Keratinocyte (primary cell): Measurements from ENCODE around the gene MOB3B. TPM values are rescaled to one million over a fixed set of nuclear protein-coding genes. Genes with fewer than 3 reads are reported as not detected.

Experiments used
- DNase-seq: peaks from one replicate; pipeline ENCODE4 v3.0.0-alpha.2; 2011; ENCODE audit warnings: low read depth, missing footprints, low spot score
- FAIRE-seq: peaks from 2 replicates; lab custom pipeline; 2011; peaks lifted over from hg19 to GRCh38; lab: Jason Lieb, UNC
- H2AFZ ChIP-seq: 2 replicates; pipeline ENCODE4 v1.6.0; 2012; ENCODE audit warnings: low read length, control low read depth, inconsistent platforms; ENCODE audit not compliant: control insufficient read depth
- H3K27ac ChIP-seq: 2 replicates; pipeline ENCODE4 v1.5.1; 2011; ENCODE audit warnings: low read length; ENCODE audit not compliant: control insufficient read depth, insufficient read depth
- H3K27me3 ChIP-seq: 3 replicates; pipeline ENCODE4 v1.6.0; 2011; ENCODE audit warnings: low read length; ENCODE audit not compliant: control insufficient read depth, insufficient read depth; ENCODE audit errors: extremely low read depth
- H3K36me3 ChIP-seq, 2 experiments: 2 replicates in 1 of 2; 3 replicates in 1 of 2; pipeline ENCODE4 v1.5.1; 2011; ENCODE audit warnings: low read length in 2 of 2, mild to moderate bottlenecking in 1 of 2; ENCODE audit not compliant: control insufficient read depth in 2 of 2, insufficient read depth in 2 of 2; ENCODE audit errors: extremely low read depth in 1 of 2
- H3K4me1 ChIP-seq: 3 replicates; pipeline ENCODE4 v1.5.1; 2011; ENCODE audit warnings: low read length; ENCODE audit not compliant: control insufficient read depth, insufficient read depth; ENCODE audit errors: extremely low read depth
- H3K4me2 ChIP-seq: 3 replicates; pipeline ENCODE4 v1.6.0; 2011; ENCODE audit warnings: low read depth, low read length; ENCODE audit not compliant: control insufficient read depth, insufficient read depth; ENCODE audit errors: extremely low read depth
- H3K4me3 ChIP-seq, 3 experiments: fragments of 200-600 bp in 1 of 3; sonication (generic) in 1 of 3; 2 replicates in 2 of 3; 3 replicates in 1 of 3; pipeline ENCODE4 v1.5.1; 2011 to 2016; ENCODE audit warnings: low read length in 3 of 3, mild to moderate bottlenecking in 3 of 3, control low read depth in 2 of 3, inconsistent platforms in 1 of 3, low read depth in 1 of 3, mixed read lengths in 1 of 3, mixed run types in 1 of 3, moderate library complexity in 1 of 3; ENCODE audit not compliant: control insufficient read depth in 2 of 3, insufficient read depth in 2 of 3; ENCODE audit errors: extremely low read depth in 1 of 3
- H3K79me2 ChIP-seq: 2 replicates; pipeline ENCODE4 v1.6.0; 2012; ENCODE audit warnings: low read length; ENCODE audit not compliant: control insufficient read depth, insufficient read depth
- H3K9ac ChIP-seq: 3 replicates; pipeline ENCODE4 v1.6.0; 2011; ENCODE audit warnings: low read length; ENCODE audit not compliant: control insufficient read depth, insufficient read depth; ENCODE audit errors: extremely low read depth
- H3K9me1 ChIP-seq: 3 replicates; pipeline ENCODE4 v1.6.0; 2011; ENCODE audit warnings: low read length; ENCODE audit not compliant: control insufficient read depth, insufficient read depth; ENCODE audit errors: extremely low read depth
- H3K9me3 ChIP-seq: 2 replicates; pipeline ENCODE4 v1.5.1; 2012; ENCODE audit warnings: low read depth, low read length; ENCODE audit not compliant: control insufficient read depth
- H4K20me1 ChIP-seq: 3 replicates; pipeline ENCODE4 v1.6.0; 2011; ENCODE audit warnings: low read length; ENCODE audit not compliant: control insufficient read depth, insufficient read depth; ENCODE audit errors: extremely low read depth
- CTCF ChIP-seq, 3 experiments: IDR thresholded peaks in 1 of 3; conservative IDR thresholded peaks in 1 of 3; optimal IDR thresholded peaks in 1 of 3; 2 replicates in 2 of 3; 3 replicates in 1 of 3; pipeline versions ENCODE3 to v1.5.1; 2011; ENCODE audit warnings: low read length in 3 of 3, mild to moderate bottlenecking in 3 of 3, moderate library complexity in 2 of 3, control low read depth in 1 of 3, inconsistent platforms in 1 of 3; ENCODE audit not compliant: insufficient read depth in 2 of 3; ENCODE audit errors: extremely low read depth in 1 of 3
- EZH2 ChIP-seq: IDR thresholded peaks from one replicate; pipeline ENCODE4 v1.6.1; 2012; ENCODE audit warnings: inconsistent platforms, mild to moderate bottlenecking, low read length, moderate library complexity
- dilution Hi-C: fragments of 300-500 bp; cut with MboI; formaldehyde crosslinking; loops from one replicate; pipeline ENCODE4 v1.7.0; 2020; ENCODE audit warnings: low sequenced_read_pairs; ENCODE audit not compliant: extremely low pct_ligation_motif_present
- polyA plus RNA-seq, 5 experiments: library from polyadenylated mRNA; depleted of rRNA in 3 of 5; stranded (reverse) in 3 of 5; stranded (forward) in 1 of 5; unstranded in 1 of 5; fragments of >200 nt; gene quantifications; 1 replicate in 1 of 5; 2 replicates in 3 of 5; 3 replicates in 1 of 5; pipeline versions ENCODE4 v1.2.1 to v1.2.3, GENCODE V29; 2011 to 2012; ENCODE audit warnings: missing spikeins in 2 of 5, low read depth in 1 of 5, low replicate concordance in 1 of 5

MOB3B gene
- polyA plus RNA-seq, 1 donor (not counting 4 experiments of a cell fraction or from before 2014, with no cell fraction given), result 35.3 TPM

GRCh38 chr9:27387722-27388121 lies 141.9 kb downstream of the MOB3B start:
- Histone ChIP-seq H3K4me2 (no peak overlapping the region), H3K79me2 (peaks cover 52% of the 10 kb centered on the region), H3K36me3 (peaks cover 0 to 4% of the 10 kb centered on the region in 2 experiments), H2AFZ (no peak overlapping the region), H3K27me3 (no peaks in the 10 kb centered on the region), H3K4me3 (no peak overlapping the region), H3K9me3 (no peaks in the 10 kb centered on the region), H3K9me1 (peaks cover 2% of the 10 kb centered on the region), H4K20me1 (no peaks in the 10 kb centered on the region), H3K4me1 (peaks cover 55% of the 10 kb centered on the region), H3K9ac (no peak overlapping the region), H3K27ac (no peak overlapping the region)
- DNase-seq (no peak), FAIRE-seq (peak; percentile 44)
- dilution Hi-C loops, result no loop called here
- no peak for TF ChIP-seq CTCF (optimal IDR thresholded peaks at IDR 0.05 in 1 of 3, IDR thresholded peaks at IDR 0.05 in 1 of 3, conservative IDR thresholded peaks at IDR 0.05 in 1 of 3; ENCODE audit: extremely low read depth in 1 of 3, insufficient read depth in 2 of 3, low read length in 3 of 3)
- no peak for TF ChIP-seq EZH2

GRCh38 chr9:27386571-27387091 lies 143.0 kb downstream of the MOB3B start:
- DNase-seq, result no peak
- Histone ChIP-seq H3K27me3 (no peaks in the 10 kb centered on the region), H3K4me3 (no peak overlapping the region), H3K27ac (peak overlapping the region; percentile 3), H3K4me1 (peaks cover 66% of the 10 kb centered on the region), H3K36me3 (peaks cover 0 to 4% of the 10 kb centered on the region in 2 experiments), H3K4me2 (peak overlapping the region; percentile 43), H2AFZ (no peak overlapping the region), H3K9ac (no peak overlapping the region), H4K20me1 (no peaks in the 10 kb centered on the region), H3K9me1 (peaks cover 2% of the 10 kb centered on the region), H3K79me2 (peaks cover 44% of the 10 kb centered on the region), H3K9me3 (no peaks in the 10 kb centered on the region)
- TF ChIP-seq CTCF (optimal IDR thresholded peaks at IDR 0.05 in 1 of 3, IDR thresholded peaks at IDR 0.05 in 1 of 3, conservative IDR thresholded peaks at IDR 0.05 in 1 of 3; ENCODE audit: extremely low read depth in 1 of 3, insufficient read depth in 2 of 3, low read length in 3 of 3) (no peak), EZH2 (no peak)
- dilution Hi-C loops, result no loop called here
- FAIRE-seq, result peak; percentile 69
